H1 (cell line): ENCODE results near the gene RBM27. TPM values are rescaled to one million over a fixed set of nuclear protein-coding genes. Genes with fewer than 3 reads are reported as not detected.

Experiments
- CTCF ChIA-PET: fragments of 300-600 bp; sonication (Branson Sonifier 250); formaldehyde crosslinking; loops from one replicate; lab custom pipeline; 2021; ENCODE audit not compliant: partially characterized antibody; lab: Charles Lee
- POLR2A ChIA-PET: fragments of 300-600 bp; sonication (Branson Sonifier 250); formaldehyde crosslinking; loops from one replicate; lab custom pipeline; 2021; ENCODE audit warnings: inconsistent platforms; ENCODE audit not compliant: partially characterized antibody; lab: Charles Lee
- DNase-seq, 2 experiments: peaks; one replicate each; pipeline versions ENCODE4 v3.0.0 to v3.0.0-alpha.2; 2010 to 2022; ENCODE audit warnings: low spot score in 2 of 2, low read depth in 1 of 2, mixed read lengths in 1 of 2
- FAIRE-seq: peaks from 2 replicates; lab custom pipeline; 2011; peaks lifted over from hg19 to GRCh38; lab: Jason Lieb, UNC
- H2AFZ ChIP-seq: 2 replicates; pipeline ENCODE4 v1.8.1; 2012; ENCODE audit warnings: low read length, inconsistent platforms
- H2AK5ac ChIP-seq: 2 replicates; pipeline ENCODE4 v1.6.1; 2013; ENCODE audit warnings: low read depth, low read length
- H2BK120ac ChIP-seq: replicated peaks from 2 replicates; pipeline ENCODE3; 2013; ENCODE audit warnings: low read depth, low read length, inconsistent platforms
- H2BK12ac ChIP-seq: 2 replicates; pipeline ENCODE4 v1.6.1; 2013; ENCODE audit warnings: low read depth, low read length
- H2BK15ac ChIP-seq: 2 replicates; pipeline ENCODE4 v1.6.1; 2013; ENCODE audit warnings: low read length
- H2BK20ac ChIP-seq: 2 replicates; pipeline ENCODE4 v1.6.1; 2013; ENCODE audit warnings: low read length
- H2BK5ac ChIP-seq: 2 replicates; pipeline ENCODE4 v1.6.1; 2013; ENCODE audit warnings: low read depth, low read length
- H3K14ac ChIP-seq: 2 replicates; pipeline ENCODE4 v1.6.1; 2013; ENCODE audit warnings: inconsistent platforms; ENCODE audit not compliant: insufficient read length
- H3K18ac ChIP-seq: 2 replicates; pipeline ENCODE4 v1.6.1; 2013; ENCODE audit warnings: low read length; ENCODE audit errors: extremely low read depth
- H3K23ac ChIP-seq: 2 replicates; pipeline ENCODE4 v1.6.1; 2013; ENCODE audit warnings: inconsistent platforms; ENCODE audit not compliant: insufficient read length
- H3K23me2 ChIP-seq: 2 replicates; pipeline ENCODE4 v1.6.1; 2013; ENCODE audit warnings: low read depth, low read length
- H3K27ac ChIP-seq: 2 replicates; pipeline ENCODE4 v1.6.1; 2011; ENCODE audit warnings: low read depth, low read length, inconsistent platforms
- H3K27me3 ChIP-seq, 4 experiments: replicated peaks in 1 of 4; 1 replicate in 1 of 4; 2 replicates in 3 of 4; pipeline versions ENCODE4 v1.6.1 to v1.8.1; 2011 to 2013; ENCODE audit warnings: low read length in 3 of 4, mild to moderate bottlenecking in 3 of 4, inconsistent platforms in 2 of 4, mixed read lengths in 2 of 4, moderate library complexity in 1 of 4; ENCODE audit not compliant: control insufficient read depth in 3 of 4, insufficient read depth in 3 of 4; ENCODE audit errors: extremely low read depth in 1 of 4
- H3K36me3 ChIP-seq, 4 experiments: 2 replicates each; pipeline versions ENCODE4 v1.6.1 to v1.8.1; 2011 to 2013; ENCODE audit warnings: mild to moderate bottlenecking in 4 of 4, low read length in 3 of 4, moderate library complexity in 2 of 4, control low read depth in 1 of 4, inconsistent platforms in 1 of 4; ENCODE audit not compliant: insufficient read depth in 4 of 4, control insufficient read depth in 2 of 4
- H3K4ac ChIP-seq: replicated peaks from 2 replicates; pipeline ENCODE3; 2013; ENCODE audit warnings: low read length, low read depth, mixed read lengths, inconsistent platforms; ENCODE audit not compliant: insufficient read length
- H3K4me1 ChIP-seq, 4 experiments: replicated peaks in 1 of 4; 1 replicate in 1 of 4; 2 replicates in 3 of 4; pipeline versions ENCODE4 v1.6.1 to v1.8.1; 2011 to 2013; ENCODE audit warnings: low read length in 3 of 4, inconsistent platforms in 2 of 4, mixed read lengths in 1 of 4; ENCODE audit not compliant: insufficient read depth in 4 of 4, control insufficient read depth in 3 of 4
- H3K4me2 ChIP-seq, 2 experiments: 2 replicates each; pipeline versions ENCODE4 v1.6.1 to v1.8.1; 2011 to 2013; ENCODE audit warnings: low read depth in 2 of 2, low read length in 2 of 2, control low read depth in 1 of 2, inconsistent platforms in 1 of 2, mild to moderate bottlenecking in 1 of 2; ENCODE audit not compliant: insufficient read depth in 1 of 2
- H3K4me3 ChIP-seq, 4 experiments: fragments of 200-600, 300-600 bp in 1 of 4; sonication (generic), shearing (Covaris generic), sonication (Bioruptor Twin) in 1 of 4; 2 replicates each; pipeline versions ENCODE4 v1.5.1 to v1.8.1; 2011 to 2016; ENCODE audit warnings: low read length in 4 of 4, low read depth in 3 of 4, control low read depth in 2 of 4, inconsistent platforms in 2 of 4, mild to moderate bottlenecking in 2 of 4, mixed read lengths in 1 of 4, moderate library complexity in 1 of 4; ENCODE audit not compliant: insufficient read depth in 2 of 4; ENCODE audit errors: extremely low read depth in 1 of 4
- H3K56ac ChIP-seq: replicated peaks from 2 replicates; pipeline ENCODE3; 2013; ENCODE audit warnings: low read depth, mild to moderate bottlenecking, mixed read lengths, low read length, inconsistent platforms; ENCODE audit not compliant: insufficient read length
- H3K79me1 ChIP-seq: 2 replicates; pipeline ENCODE4 v1.6.1; 2013; ENCODE audit warnings: low read depth, low read length, control low read depth
- H3K79me2 ChIP-seq, 2 experiments: 2 replicates each; pipeline versions ENCODE4 v1.6.1 to v1.8.1; 2012 to 2013; ENCODE audit warnings: low read length in 2 of 2, mild to moderate bottlenecking in 2 of 2, inconsistent platforms in 1 of 2; ENCODE audit not compliant: insufficient read depth in 2 of 2, control insufficient read depth in 1 of 2
- H3K9ac ChIP-seq, 4 experiments: replicated peaks in 1 of 4; 1 replicate in 1 of 4; 2 replicates in 3 of 4; pipeline versions ENCODE4 v1.6.1 to v1.8.1; 2011 to 2013; ENCODE audit warnings: low read depth in 3 of 4, low read length in 3 of 4, control low read depth in 2 of 4, mild to moderate bottlenecking in 2 of 4, moderate library complexity in 2 of 4, inconsistent platforms in 1 of 4; ENCODE audit errors: extremely low read depth in 1 of 4
- H3K9me3 ChIP-seq, 2 experiments: 2 replicates each; pipeline versions ENCODE4 v1.6.1 to v1.8.1; 2012 to 2013; ENCODE audit warnings: mild to moderate bottlenecking in 2 of 2, moderate library complexity in 2 of 2, control low read depth in 1 of 2, inconsistent platforms in 1 of 2, low read depth in 1 of 2, low read length in 1 of 2, mixed read lengths in 1 of 2; ENCODE audit not compliant: insufficient read depth in 2 of 2
- H4K20me1 ChIP-seq, 2 experiments: replicated peaks in 1 of 2; 2 replicates each; pipeline versions ENCODE3 to v1.8.1; 2011 to 2013; ENCODE audit warnings: inconsistent platforms in 2 of 2, low read length in 2 of 2, mild to moderate bottlenecking in 1 of 2; ENCODE audit not compliant: insufficient read depth in 2 of 2, control insufficient read depth in 1 of 2
- H4K5ac ChIP-seq: 2 replicates; pipeline ENCODE4 v1.6.1; 2013; ENCODE audit warnings: low read length, low read depth, mixed read lengths, inconsistent platforms; ENCODE audit not compliant: insufficient read length
- H4K8ac ChIP-seq: 2 replicates; pipeline ENCODE4 v1.8.0; 2013; ENCODE audit warnings: mild to moderate bottlenecking, moderate library complexity, low read length, inconsistent platforms; ENCODE audit not compliant: insufficient read depth; ENCODE audit errors: extremely low read depth
- H4K91ac ChIP-seq: replicated peaks from 2 replicates; pipeline ENCODE3; 2013; ENCODE audit warnings: low read length, mixed read lengths, inconsistent platforms; ENCODE audit not compliant: insufficient read length
- ATF3 ChIP-seq: IDR thresholded peaks from 2 replicates; pipeline ENCODE4 v1.6.1; 2011; ENCODE audit warnings: low read depth, mild to moderate bottlenecking, low read length; ENCODE audit not compliant: insufficient read depth
- BRCA1 ChIP-seq: IDR thresholded peaks from 2 replicates; pipeline ENCODE4 v1.6.1; 2012; ENCODE audit warnings: low read depth, low read length, improper control_type of control experiment
- CHD2 ChIP-seq: IDR thresholded peaks from 2 replicates; pipeline ENCODE4 v1.6.1; 2012; ENCODE audit warnings: low read length, improper control_type of control experiment
- GABPA ChIP-seq: IDR thresholded peaks from 2 replicates; pipeline ENCODE4 v1.6.1; 2011; ENCODE audit warnings: mild to moderate bottlenecking, low read length, moderate library complexity, borderline replicate concordance; ENCODE audit not compliant: insufficient read depth
- POLR2A ChIP-seq, 2 experiments: IDR thresholded peaks; 1 replicate in 1 of 2; 2 replicates in 1 of 2; pipeline ENCODE4 v1.6.1; 2011; ENCODE audit warnings: low read depth in 2 of 2, low read length in 2 of 2, mild to moderate bottlenecking in 2 of 2; ENCODE audit errors: control extremely low read depth in 1 of 2
- POU5F1 ChIP-seq: IDR thresholded peaks from 2 replicates; pipeline ENCODE4 v1.6.1; 2011; ENCODE audit warnings: low read depth, mild to moderate bottlenecking, low read length, moderate library complexity
- RNF2 ChIP-seq: fragments of 200-900, 300-1000 bp; sonication (generic); IDR thresholded peaks from 2 replicates; pipeline ENCODE4 v1.7.1; 2016; ENCODE audit warnings: borderline replicate concordance, low read depth, mild to moderate bottlenecking, antibody characterized with exemption, low read length; ENCODE audit not compliant: poor library complexity, severe bottlenecking; ENCODE audit errors: missing control alignments
- SP4 ChIP-seq: IDR thresholded peaks from 2 replicates; pipeline ENCODE4 v1.6.1; 2012; ENCODE audit warnings: low read length, inconsistent platforms
- TAF7 ChIP-seq: optimal IDR thresholded peaks from 2 replicates; pipeline ENCODE3; 2011; ENCODE audit warnings: low read depth, mild to moderate bottlenecking, inconsistent platforms, low read length, moderate library complexity, borderline replicate concordance
- TBP ChIP-seq: IDR thresholded peaks from 2 replicates; pipeline ENCODE4 v1.6.1; 2011; ENCODE audit warnings: low read depth, low read length, improper control_type of control experiment
- TEAD4 ChIP-seq: IDR thresholded peaks from 2 replicates; pipeline ENCODE4 v1.6.1; 2012; ENCODE audit warnings: low read depth, low read length, inconsistent platforms, mixed read lengths
- WGBS, 2 experiments: shearing (Covaris generic) in 1 of 2; methylation state at CpG; one replicate each; pipeline versions ENCODE4 v1.1.6 to v1.1.7; 2013 to 2015; ENCODE audit warnings: low lambda C conversion rate in 2 of 2, mixed read lengths in 2 of 2, inconsistent platforms in 1 of 2, low coverage in 1 of 2, missing lambda C conversion rate in 1 of 2; ENCODE audit not compliant: insufficient replicate concordance in 2 of 2, insufficient coverage in 1 of 2, insufficient read length in 1 of 2; ENCODE audit errors: extremely low coverage in 1 of 2, missing lambda C conversion rate in 1 of 2; 5-methylcytosine and 5-hydroxymethylcytosine counted together
- polyA plus RNA-seq, 7 experiments: library from polyadenylated mRNA; depleted of rRNA in 3 of 7; stranded (reverse) in 5 of 7; unstranded in 2 of 7; fragments of >200 nt in 5 of 7; fragments of 200-250 nt in 2 of 7; gene quantifications; 1 replicate in 5 of 7; 2 replicates in 1 of 7; 4 replicates in 1 of 7; pipeline versions ENCODE4 v1.2.1 to v1.2.3, GENCODE V29; 2011 to 2013; ENCODE audit warnings: missing spikeins in 2 of 7, mixed read lengths in 2 of 7
- total RNA-seq: library from RNA; stranded (reverse); fragmentation: NEBNext Ultra II Directional; extraction: Animal tissue kit (Norgen Biotek cat#: 25700); gene quantifications from 2 replicates; pipeline ENCODE4 v1.2.1, GENCODE V29; 2021

RBM27 gene
- total and polyA plus RNA-seq, 2 of the 8 experiments (the other 6 are each of a cell fraction or from before 2014, with no cell fraction given): 13.1 to 42.9 TPM

- H3K79me2 ChIP-seq: peaks cover 0 to 3% of the 10 kb centered on the region in 2 experiments; a peak in 1 of 4 replicates
- no peak overlapping the region for H3K23ac ChIP-seq
- no peak overlapping the region for H3K27ac ChIP-seq
- FAIRE-seq: no peak
- H3K14ac ChIP-seq: no peak overlapping the region
- no peak overlapping the region for H2BK15ac ChIP-seq
- H3K27me3 ChIP-seq: no peaks in the 10 kb centered on the region
- no peak overlapping the region for H2BK120ac ChIP-seq
- no peaks in the 10 kb centered on the region for H3K9me3 ChIP-seq
- no peak overlapping the region for H4K91ac ChIP-seq
- H3K79me1 ChIP-seq: no peaks in the 10 kb centered on the region
- no peaks in the 10 kb centered on the region for H3K4me1 ChIP-seq
- TF ChIP-seq SP4: no peak
- TF ChIP-seq TAF7: no peak
- no peak for TF ChIP-seq ATF3
- TF ChIP-seq POLR2A (IDR thresholded peaks at IDR 0.05; ENCODE audit: control extremely low read depth in 1 of 2, low read depth in 2 of 2, low read length in 2 of 2): no peak
- no peak for TF ChIP-seq POU5F1
- TF ChIP-seq CHD2: no peak
- no peak for TF ChIP-seq TEAD4
- no peak for TF ChIP-seq TBP
- no peak for TF ChIP-seq RNF2
- TF ChIP-seq GABPA: no peak
- TF ChIP-seq BRCA1: no peak
- H3K56ac ChIP-seq: no peak overlapping the region
- no peak overlapping the region for H4K5ac ChIP-seq
- no peak overlapping the region for H2AK5ac ChIP-seq
- H2AFZ ChIP-seq: no peak overlapping the region
- ChIA-PET CTCF (interaction anchor here (0.6 to 1.2 kb wide), 2 partner anchors 106 to 130 kb away, joined by 3 read pairs; no protein-coding TSS in a partner anchor), POLR2A (no interaction called here)
- peaks cover 0 to 4% of the 10 kb centered on the region in 2 experiments for H4K20me1 ChIP-seq
- H2BK5ac ChIP-seq: no peak overlapping the region
- no peak overlapping the region for H4K8ac ChIP-seq
- no peak overlapping the region for H2BK20ac ChIP-seq
- H3K9ac ChIP-seq: no peak overlapping the region
- H3K4me2 ChIP-seq: no peak overlapping the region
- H3K4ac ChIP-seq: no peak overlapping the region
- DNase-seq: no peak
- H3K18ac ChIP-seq: no peak overlapping the region
- H2BK12ac ChIP-seq: no peak overlapping the region
- WGBS, 2 experiments: 96% methylated on average over 4 of the region's 4 CpGs; no CpG with 5 or more reads in 1 of the 2 experiments
- H3K23me2 ChIP-seq: no peaks in the 10 kb centered on the region
- H3K4me3 ChIP-seq: no peak overlapping the region
- H3K36me3 ChIP-seq: peaks cover 4 to 23% (median 10%) of the 10 kb centered on the region in 4 experiments; a peak in 5 of 8 replicates
These were observed 46.4 kb downstream of the RBM27 start for GRCh38 chr5:146249801-146250200.
